Measurements from ENCODE around the gene CHAC1.

Gene CHAC1

DNA sequence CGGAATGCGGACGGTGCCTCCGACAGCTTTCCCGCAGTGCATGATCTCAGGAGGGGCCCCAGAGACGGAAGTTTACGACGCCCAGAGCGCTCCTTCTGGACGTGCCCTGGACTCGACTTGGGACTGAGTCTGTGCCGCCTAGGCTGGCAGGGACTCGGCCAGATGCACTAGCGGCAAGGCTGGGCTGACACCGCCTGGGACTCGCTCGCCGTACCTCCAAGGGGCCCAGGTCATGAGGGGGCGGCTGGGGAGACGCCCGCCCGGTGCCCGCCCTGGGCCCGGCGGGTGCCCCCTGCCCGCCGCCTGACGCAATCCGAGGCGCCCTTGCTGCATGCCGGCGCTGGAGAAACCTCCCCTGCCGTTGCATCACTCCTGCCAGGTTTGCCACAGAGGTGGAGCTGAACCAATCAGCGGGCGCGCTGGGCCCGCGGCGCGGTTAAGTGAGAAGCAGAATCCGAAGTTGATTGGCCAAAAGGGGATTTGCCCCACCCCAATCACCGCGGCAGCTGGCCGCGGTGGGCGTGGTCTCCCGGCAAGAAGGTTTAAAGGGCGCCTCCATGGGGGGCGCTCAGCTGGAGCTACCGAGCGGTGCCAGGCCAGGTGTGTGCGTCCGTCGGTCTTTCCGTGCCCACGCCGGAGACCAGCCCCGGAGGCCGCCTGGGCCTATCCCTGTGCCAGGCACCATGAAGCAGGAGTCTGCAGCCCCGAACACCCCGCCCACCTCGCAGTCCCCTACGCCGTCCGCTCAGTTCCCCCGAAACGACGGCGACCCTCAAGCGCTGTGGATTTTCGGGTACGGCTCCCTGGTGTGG lies at the start of gene CHAC1:
Gene CHAC1 (plus strand): TSS at position 571 of the 812 bp plus-strand sequence. CDS start 113 bp downstream, at position 684.
- Histone ChIP-seq H3K79me2 (ENCODE audit: control insufficient read depth, low read length) (no peaks in the 10 kb centered on the region), H3K27me3 (ENCODE audit: control insufficient read depth, low read length) (peaks cover under 1% of the 10 kb centered on the region; the same call in 1 of the 2 replicates), H3K4me3 (ENCODE audit: low read length) (peak within 1 kb of the TSS; percentile 89), H3K4me2 (ENCODE audit: low read length) (peak within 1 kb of the TSS; percentile 95), H3K36me3 (ENCODE audit: control insufficient read depth, low read length) (no peaks in the 10 kb centered on the region), H3K4me1 (ENCODE audit: control insufficient read depth, low read length) (peaks cover 22% of the 10 kb centered on the region), H3K9me3 (ENCODE audit: control insufficient read depth, insufficient read depth, low read length) (no peaks in the 10 kb centered on the region), H3F3A (ENCODE audit: control insufficient read depth, insufficient read depth) (no peaks in the 10 kb centered on the region), H3K27ac (ENCODE audit: low read depth, low read length) (peak within 1 kb of the TSS; percentile 35; the same call in 1 of the 2 replicates), H4K20me1 (ENCODE audit: control insufficient read depth, insufficient read depth, low read depth, low read length) (no peaks in the 10 kb centered on the region), H3K9me2 (replicated peaks; ENCODE audit: control insufficient read depth, low read length) (no peaks in the 10 kb centered on the region)
- TF ChIP-seq CTCF (IDR thresholded peaks at IDR 0.05; ENCODE audit: low read depth, low read length, poor library complexity, severe bottlenecking), result no peak

- H4K20me1 ChIP-seq (ENCODE audit: control insufficient read depth, insufficient read depth, low read depth, low read length), result no peaks in the 10 kb centered on the region
- peaks cover 43% of the 10 kb centered on the region for H3K36me3 ChIP-seq (ENCODE audit: control insufficient read depth, low read length)
- no peak overlapping the region for H3K4me2 ChIP-seq (ENCODE audit: low read length)
- H3K27me3 ChIP-seq (ENCODE audit: control insufficient read depth, low read length), result no peaks in the 10 kb centered on the region
- H3K4me3 ChIP-seq (ENCODE audit: low read length), result no peak overlapping the region
- H3K4me1 ChIP-seq (ENCODE audit: control insufficient read depth, low read length), result peaks cover 44% of the 10 kb centered on the region
- TF ChIP-seq CTCF (IDR thresholded peaks at IDR 0.05; ENCODE audit: low read depth, low read length, poor library complexity, severe bottlenecking) (no peak), EZH2phosphoT487 (IDR thresholded peaks at IDR 0.05; ENCODE audit: borderline replicate concordance, low read length) (no peak)
- no peaks in the 10 kb centered on the region for H3K9me3 ChIP-seq (ENCODE audit: control insufficient read depth, insufficient read depth, low read length)
- H3K79me2 ChIP-seq (ENCODE audit: control insufficient read depth, low read length), result peaks cover 19% of the 10 kb centered on the region
- peaks cover 9% of the 10 kb centered on the region; the same call in 1 of the 2 replicates for H3F3A ChIP-seq (ENCODE audit: control insufficient read depth, insufficient read depth)
- no peak overlapping the region for H3K27ac ChIP-seq (ENCODE audit: low read depth, low read length)
- no peaks in the 10 kb centered on the region for H3K9me2 ChIP-seq (replicated peaks; ENCODE audit: control insufficient read depth, low read length)
Observed at GRCh38 chr15:40904552-40905201, 48.6 kb upstream of the CHAC1 start.

DNA sequence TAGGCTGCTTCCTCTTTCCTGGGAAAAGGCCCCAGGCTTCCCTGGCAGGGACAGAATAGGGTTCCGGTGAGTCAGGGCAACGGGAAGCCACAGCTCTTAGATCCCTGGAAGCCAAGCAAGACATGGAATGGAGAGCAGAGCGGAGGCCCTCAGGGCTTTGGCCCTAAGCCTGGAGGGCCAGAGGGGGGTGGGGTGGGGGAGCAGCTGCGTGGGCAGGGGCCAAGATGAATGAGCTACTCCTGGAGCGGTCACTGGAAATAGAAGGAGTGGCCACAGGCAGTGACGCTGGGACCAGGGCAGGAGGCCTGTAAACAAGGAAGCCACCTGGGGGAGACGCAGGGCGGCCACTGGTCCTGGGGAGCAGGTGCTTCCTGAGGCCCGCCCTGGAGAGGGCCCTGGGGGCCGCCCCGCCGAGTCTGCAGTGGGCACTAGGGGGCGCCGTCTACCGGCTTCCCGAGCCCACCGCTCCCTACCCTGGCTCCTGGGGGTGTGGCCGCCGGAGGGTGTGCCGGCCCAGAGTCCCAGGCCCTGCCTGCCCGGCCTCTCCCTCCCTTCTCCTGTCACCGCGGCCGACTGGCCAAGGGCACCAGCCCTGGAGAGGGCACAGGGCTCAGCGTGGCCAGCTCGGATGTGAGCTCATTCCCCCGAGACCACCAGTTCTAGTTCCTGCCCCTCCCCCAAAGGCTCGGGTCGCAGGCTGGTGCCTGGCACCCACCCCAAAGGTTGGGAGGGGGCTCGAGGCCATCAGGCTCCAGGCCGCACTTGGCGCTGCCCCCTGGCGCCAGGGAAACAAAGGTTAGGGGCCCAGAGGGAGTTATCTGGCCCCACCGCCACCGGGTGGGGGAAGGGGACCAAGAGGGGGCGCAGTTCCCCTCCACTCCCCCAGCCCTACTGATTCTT lies 46.9 kb upstream of the CHAC1 start:
- peak; percentile 87 for TF ChIP-seq CTCF (IDR thresholded peaks at IDR 0.05; ENCODE audit: low read depth, low read length, poor library complexity, severe bottlenecking)
- no peak for TF ChIP-seq EZH2phosphoT487 (IDR thresholded peaks at IDR 0.05; ENCODE audit: borderline replicate concordance, low read length)
- no peaks in the 10 kb centered on the region for H4K20me1 ChIP-seq (ENCODE audit: control insufficient read depth, insufficient read depth, low read depth, low read length)
- peak overlapping the region; percentile 100 for H3K4me2 ChIP-seq (ENCODE audit: low read length)
- H3K36me3 ChIP-seq (ENCODE audit: control insufficient read depth, low read length), result peaks cover 27% of the 10 kb centered on the region
- H3K4me3 ChIP-seq (ENCODE audit: low read length), result peak overlapping the region; percentile 82
- no peaks in the 10 kb centered on the region for H3K9me3 ChIP-seq (ENCODE audit: control insufficient read depth, insufficient read depth, low read length)
- H3K4me1 ChIP-seq (ENCODE audit: control insufficient read depth, low read length), result peaks cover 44% of the 10 kb centered on the region
- no peaks in the 10 kb centered on the region for H3K9me2 ChIP-seq (replicated peaks; ENCODE audit: control insufficient read depth, low read length)
- no peaks in the 10 kb centered on the region for H3K27me3 ChIP-seq (ENCODE audit: control insufficient read depth, low read length)
- H3F3A ChIP-seq (ENCODE audit: control insufficient read depth, insufficient read depth), result peaks cover 9% of the 10 kb centered on the region; the same call in 1 of the 2 replicates
- H3K27ac ChIP-seq (ENCODE audit: low read depth, low read length), result peak overlapping the region; percentile 46
- peaks cover 9% of the 10 kb centered on the region; the same call in 1 of the 2 replicates for H3K79me2 ChIP-seq (ENCODE audit: control insufficient read depth, low read length)

Data from DOHH2 (cell line).